ENCODE data around the gene KRTAP5-5.

- TF ChIP-seq CTCF (optimal IDR thresholded peaks at IDR 0.05 in 1 of 3, IDR thresholded peaks at IDR 0.05 in 1 of 3, conservative IDR thresholded peaks at IDR 0.05 in 1 of 3; ENCODE audit: extremely low read depth in 1 of 3, insufficient read depth in 2 of 3, low read length in 3 of 3) (no peak), EZH2 (IDR thresholded peaks at IDR 0.05; ENCODE audit: low read length) (no peak)
Measured at GRCh38 chr11:1619449-1619848, 10.1 kb upstream of the KRTAP5-5 start.
